GM21528 (cell line): ENCODE data around the gene TSSC4.

Experiments
- ATAC-seq: cut with Tn5 transposase; IDR thresholded peaks from one replicate; pipeline ENCODE4 v1.9.1; 2021; ENCODE audit warnings: mild to moderate bottlenecking, moderate library complexity; ENCODE audit not compliant: unreplicated experiment, low FRiP score

Gene TSSC4

GRCh38 chr11:2398664-2399355, 1.7 kb upstream of the TSSC4 start:
- ATAC-seq = no peak

GRCh38 chr11:2399488-2400068, 972 bp upstream of the TSSC4 start:
- ATAC-seq = peak; percentile 2

- ATAC-seq = peak; percentile 5
These were observed 349 bp downstream of the TSSC4 start for GRCh38 chr11:2400762-2401435.

- no peak for ATAC-seq
These were observed 960 bp downstream of the TSSC4 start for GRCh38 chr11:2401436-2401984.

- ATAC-seq = no peak
These were observed 1.6 kb downstream of the TSSC4 start for GRCh38 chr11:2402106-2402505.

GRCh38 chr11:2402890-2403645, 2.5 kb downstream of the TSSC4 start:
- ATAC-seq = no peak

- no peak for ATAC-seq
These were observed 4.2 kb downstream of the TSSC4 start for GRCh38 chr11:2404735-2405196.

GRCh38 chr11:2406451-2406850, 5.9 kb downstream of the TSSC4 start:
- no peak for ATAC-seq

GRCh38 chr11:2406878-2407410, 6.4 kb downstream of the TSSC4 start:
- ATAC-seq = no peak

GRCh38 chr11:2408671-2409070, 8.1 kb downstream of the TSSC4 start:
- no peak for ATAC-seq

- no peak for ATAC-seq
These were observed 8.6 kb downstream of the TSSC4 start for GRCh38 chr11:2409126-2409525.

- no peak for ATAC-seq
These were observed 9.3 kb downstream of the TSSC4 start for GRCh38 chr11:2409611-2410468.

- no peak for ATAC-seq
These were observed 10.1 kb downstream of the TSSC4 start for GRCh38 chr11:2410616-2411015.

- ATAC-seq = no peak
These were observed 11.1 kb downstream of the TSSC4 start for GRCh38 chr11:2411446-2412305.

GRCh38 chr11:2412323-2412722, 11.8 kb downstream of the TSSC4 start:
- ATAC-seq = no peak

- no peak for ATAC-seq
These were observed 13.4 kb downstream of the TSSC4 start for GRCh38 chr11:2413742-2414579.

GRCh38 chr11:2414616-2415015, 14.1 kb downstream of the TSSC4 start:
- no peak for ATAC-seq

- ATAC-seq = no peak
These were observed 14.6 kb downstream of the TSSC4 start for GRCh38 chr11:2415171-2415570.
